GM10266 (cell line): Measurements from ENCODE around the gene NUMBL.

ENCODE experiments used
- DNase-seq: peaks from one replicate; pipeline ENCODE4 v3.0.0; 2012; ENCODE audit errors: extremely low spot score
- CTCF ChIP-seq: IDR thresholded peaks from 2 replicates; pipeline ENCODE4 v1.5.1; 2012; ENCODE audit warnings: mild to moderate bottlenecking, low read depth; ENCODE audit not compliant: control insufficient read depth, insufficient read depth; ENCODE audit errors: missing control alignments

Gene NUMBL

GRCh38 chr19:40726279-40726678, 35.8 kb upstream of the NUMBL start:
- no peak for DNase-seq
- no peak for TF ChIP-seq CTCF

- DNase-seq: no peak
Measured at GRCh38 chr19:40724855-40725254, 34.4 kb upstream of the NUMBL start.

GRCh38 chr19:40724315-40724714, 33.9 kb upstream of the NUMBL start:
- TF ChIP-seq CTCF: no peak
- DNase-seq: no peak

More at GRCh38 chr19:40724855-40725254, 34.4 kb upstream of the NUMBL start:
- TF ChIP-seq CTCF: no peak

GRCh38 chr19:40723661-40724254, 33.3 kb upstream of the NUMBL start:
- TF ChIP-seq CTCF: no peak
- no peak for DNase-seq

GRCh38 chr19:40721936-40722661, 31.6 kb upstream of the NUMBL start:
- TF ChIP-seq CTCF: no peak
- no peak for DNase-seq

GRCh38 chr19:40721140-40721486, 30.7 kb upstream of the NUMBL start:
- no peak for DNase-seq
- TF ChIP-seq CTCF: no peak

- no peak for DNase-seq
- no peak for TF ChIP-seq CTCF
Measured at GRCh38 chr19:40719414-40719894, 29.0 kb upstream of the NUMBL start.
